Measurements from ENCODE around the gene RAB1A. TPM values are rescaled to one million over a fixed set of nuclear protein-coding genes. Genes with fewer than 3 reads are reported as not detected.

Gene RAB1A
- polyA plus RNA-seq, 1 donor (not counting 4 experiments of a cell fraction or from before 2014, with no cell fraction given), result 274 TPM

DNA sequence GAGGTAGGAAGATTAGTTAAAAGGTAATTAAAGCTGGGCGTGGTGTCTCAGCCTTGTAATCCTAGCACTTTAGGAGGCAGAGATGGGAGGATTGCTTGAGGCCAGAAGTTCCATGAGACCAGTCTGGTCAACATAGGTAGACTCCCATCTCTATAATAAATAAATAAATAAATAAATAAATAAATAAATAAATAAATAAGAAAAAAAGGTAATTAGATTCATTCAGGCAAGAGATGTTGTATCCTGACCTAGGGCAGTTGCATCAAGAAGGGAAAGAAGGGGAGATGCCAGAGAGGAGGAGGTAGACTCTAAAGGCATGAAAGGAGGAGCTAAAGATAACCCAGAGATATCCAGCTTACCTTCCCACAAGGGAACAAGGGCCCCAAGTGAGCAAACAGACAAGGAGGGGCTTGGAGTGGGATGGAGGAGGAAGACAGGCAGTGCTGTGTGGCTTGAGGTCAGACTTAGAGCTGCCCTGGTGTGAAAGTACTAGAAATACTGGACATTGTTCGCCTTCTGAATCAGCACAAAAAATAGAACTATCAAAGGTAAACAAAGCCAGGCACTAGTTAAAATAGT, 7.4 kb upstream of the RAB1A start:
- Histone ChIP-seq H3K4me3 (ENCODE audit: control insufficient read depth in 2 of 3, extremely low read depth in 1 of 3, insufficient read depth in 2 of 3, low read depth in 1 of 3, low read length in 3 of 3) (no peak overlapping the region), H3K36me3 (ENCODE audit: control insufficient read depth in 2 of 2, extremely low read depth in 1 of 2, insufficient read depth in 2 of 2, low read length in 2 of 2) (no peaks in the 10 kb centered on the region), H3K27me3 (ENCODE audit: control insufficient read depth, extremely low read depth, insufficient read depth, low read length) (no peaks in the 10 kb centered on the region), H3K9me1 (ENCODE audit: control insufficient read depth, extremely low read depth, insufficient read depth, low read length) (no peaks in the 10 kb centered on the region), H2AFZ (ENCODE audit: control insufficient read depth, low read length) (no peak overlapping the region), H3K4me2 (ENCODE audit: control insufficient read depth, extremely low read depth, insufficient read depth, low read depth, low read length) (no peak overlapping the region), H3K9me3 (ENCODE audit: control insufficient read depth, low read depth, low read length) (no peaks in the 10 kb centered on the region), H3K79me2 (ENCODE audit: control insufficient read depth, insufficient read depth, low read length) (no peaks in the 10 kb centered on the region), H4K20me1 (ENCODE audit: control insufficient read depth, extremely low read depth, insufficient read depth, low read length) (no peaks in the 10 kb centered on the region), H3K9ac (ENCODE audit: control insufficient read depth, extremely low read depth, insufficient read depth, low read length) (no peak overlapping the region), H3K4me1 (ENCODE audit: control insufficient read depth, extremely low read depth, insufficient read depth, low read length) (no peaks in the 10 kb centered on the region), H3K27ac (ENCODE audit: control insufficient read depth, insufficient read depth, low read length) (no peak overlapping the region)
- FAIRE-seq (no peak), DNase-seq (ENCODE audit: low read depth, low spot score) (no peak)
- no peak for TF ChIP-seq EZH2 (IDR thresholded peaks at IDR 0.05; ENCODE audit: low read length)
- TF ChIP-seq, protein P1, sequence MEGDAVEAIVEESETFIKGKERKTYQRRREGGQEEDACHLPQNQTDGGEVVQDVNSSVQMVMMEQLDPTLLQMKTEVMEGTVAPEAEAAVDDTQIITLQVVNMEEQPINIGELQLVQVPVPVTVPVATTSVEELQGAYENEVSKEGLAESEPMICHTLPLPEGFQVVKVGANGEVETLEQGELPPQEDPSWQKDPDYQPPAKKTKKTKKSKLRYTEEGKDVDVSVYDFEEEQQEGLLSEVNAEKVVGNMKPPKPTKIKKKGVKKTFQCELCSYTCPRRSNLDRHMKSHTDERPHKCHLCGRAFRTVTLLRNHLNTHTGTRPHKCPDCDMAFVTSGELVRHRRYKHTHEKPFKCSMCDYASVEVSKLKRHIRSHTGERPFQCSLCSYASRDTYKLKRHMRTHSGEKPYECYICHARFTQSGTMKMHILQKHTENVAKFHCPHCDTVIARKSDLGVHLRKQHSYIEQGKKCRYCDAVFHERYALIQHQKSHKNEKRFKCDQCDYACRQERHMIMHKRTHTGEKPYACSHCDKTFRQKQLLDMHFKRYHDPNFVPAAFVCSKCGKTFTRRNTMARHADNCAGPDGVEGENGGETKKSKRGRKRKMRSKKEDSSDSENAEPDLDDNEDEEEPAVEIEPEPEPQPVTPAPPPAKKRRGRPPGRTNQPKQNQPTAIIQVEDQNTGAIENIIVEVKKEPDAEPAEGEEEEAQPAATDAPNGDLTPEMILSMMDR (optimal IDR thresholded peaks at IDR 0.05 in 1 of 3, IDR thresholded peaks at IDR 0.05 in 1 of 3, conservative IDR thresholded peaks at IDR 0.05 in 1 of 3; ENCODE audit: extremely low read depth in 1 of 3, insufficient read depth in 2 of 3, low read length in 3 of 3), result no peak
- dilution Hi-C loops (cut with MboI; ENCODE audit: extremely low pct_ligation_motif_present, low sequenced_read_pairs), result no loop called here

DNA sequence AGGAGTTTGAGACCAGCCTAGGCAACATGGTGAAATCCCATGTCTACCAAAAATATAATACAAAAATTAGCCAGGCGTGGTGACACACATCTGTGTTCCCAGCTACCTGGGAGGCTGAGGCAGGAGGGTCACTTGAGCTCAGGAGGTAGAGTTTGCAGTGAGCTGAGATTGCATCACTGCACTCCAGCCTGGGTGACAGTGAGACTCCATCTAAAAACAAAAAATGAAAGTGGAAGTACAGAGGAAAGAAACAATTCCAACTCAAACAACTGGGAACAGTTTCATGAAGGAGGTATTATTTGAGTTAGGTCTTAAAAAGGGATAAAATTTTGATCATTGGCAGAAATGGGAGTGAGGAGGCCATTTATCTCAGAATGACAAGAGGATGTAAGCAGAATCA, 6.3 kb upstream of the RAB1A start:
- Histone ChIP-seq H3K4me3 (ENCODE audit: control insufficient read depth in 2 of 3, extremely low read depth in 1 of 3, insufficient read depth in 2 of 3, low read depth in 1 of 3, low read length in 3 of 3) (no peak overlapping the region), H3K36me3 (ENCODE audit: control insufficient read depth in 2 of 2, extremely low read depth in 1 of 2, insufficient read depth in 2 of 2, low read length in 2 of 2) (no peaks in the 10 kb centered on the region), H4K20me1 (ENCODE audit: control insufficient read depth, extremely low read depth, insufficient read depth, low read length) (no peaks in the 10 kb centered on the region), H3K4me1 (ENCODE audit: control insufficient read depth, extremely low read depth, insufficient read depth, low read length) (no peaks in the 10 kb centered on the region), H3K79me2 (ENCODE audit: control insufficient read depth, insufficient read depth, low read length) (no peaks in the 10 kb centered on the region), H3K27me3 (ENCODE audit: control insufficient read depth, extremely low read depth, insufficient read depth, low read length) (no peaks in the 10 kb centered on the region), H3K9me3 (ENCODE audit: control insufficient read depth, low read depth, low read length) (no peaks in the 10 kb centered on the region), H3K4me2 (ENCODE audit: control insufficient read depth, extremely low read depth, insufficient read depth, low read depth, low read length) (no peak overlapping the region), H3K9me1 (ENCODE audit: control insufficient read depth, extremely low read depth, insufficient read depth, low read length) (no peaks in the 10 kb centered on the region), H3K27ac (ENCODE audit: control insufficient read depth, insufficient read depth, low read length) (no peak overlapping the region), H3K9ac (ENCODE audit: control insufficient read depth, extremely low read depth, insufficient read depth, low read length) (no peak overlapping the region), H2AFZ (ENCODE audit: control insufficient read depth, low read length) (no peak overlapping the region)
- DNase-seq (ENCODE audit: low read depth, low spot score), result no peak
- TF ChIP-seq, protein P1 (optimal IDR thresholded peaks at IDR 0.05 in 1 of 3, IDR thresholded peaks at IDR 0.05 in 1 of 3, conservative IDR thresholded peaks at IDR 0.05 in 1 of 3; ENCODE audit: extremely low read depth in 1 of 3, insufficient read depth in 2 of 3, low read length in 3 of 3), result no peak
- TF ChIP-seq EZH2 (IDR thresholded peaks at IDR 0.05; ENCODE audit: low read length), result no peak
- no peak for FAIRE-seq
- dilution Hi-C loops (cut with MboI; ENCODE audit: extremely low pct_ligation_motif_present, low sequenced_read_pairs), result no loop called here
